HCT116 (cell line): Measurements from ENCODE around the gene HEBP1. TPM values are rescaled to one million over a fixed set of nuclear protein-coding genes. Genes with fewer than 3 reads are reported as not detected.
A peak's percentile ranks its signal among the peaks of the same experiment; 100 is the strongest.

Experiments used
- ATAC-seq: fragments of 200-7000 bp; cut with Tn5 transposase; 2 replicates; pipeline ENCODE4 v1.9.1; 2020; ENCODE audit warnings: mild to moderate bottlenecking, moderate library complexity
- BruUV-seq: library from RNA; stranded (reverse); fragments of 400-500 nt; replicated peaks from 2 replicates; lab custom pipeline; 2021; lab: Mats Ljungman, UMichigan
- CTCF ChIA-PET: fragments of 300-600 bp; sonication (Branson Sonifier 250); formaldehyde crosslinking; loops from one replicate; lab custom pipeline; 2021; ENCODE audit warnings: antibody characterized with exemption; lab: Charles Lee
- POLR2A ChIA-PET: fragments of 300-600, 350-600 bp; sonication (Branson Sonifier 250); formaldehyde crosslinking; loops from one replicate; lab custom pipeline; 2021; ENCODE audit warnings: antibody characterized with exemption; lab: Charles Lee
- RAD21 ChIA-PET, 2 experiments: fragments of 300-600 bp; sonication (Branson Sonifier 250); formaldehyde crosslinking; loops; one replicate each; lab custom pipeline; 2023; ENCODE audit warnings: low total read pairs in 2 of 2; ENCODE audit not compliant: uncharacterized antibody in 2 of 2, unreplicated experiment in 2 of 2, low non-redundant PET in 1 of 2; lab: Charles Lee
- DNase-seq: peaks from one replicate; pipeline ENCODE4 v3.0.0-alpha.2; 2010; ENCODE audit warnings: low read depth, low spot score
- H2AFZ ChIP-seq: fragments of 200-600 bp; shearing (Covaris generic), sonication (generic); 2 replicates; pipeline ENCODE4 v1.6.1; 2017; ENCODE audit warnings: low read depth, mixed run types, mixed read lengths, antibody characterized with exemption, low read length; ENCODE audit not compliant: poor library complexity, severe bottlenecking
- H3K27ac ChIP-seq: 2 replicates; pipeline ENCODE4 v1.5.1; 2012; ENCODE audit warnings: low read depth, low read length
- H3K27me3 ChIP-seq: fragments of 200-600 bp; sonication (generic); 2 replicates; pipeline ENCODE4 v1.6.1; 2016; ENCODE audit warnings: mixed run types, low read length, mixed read lengths; ENCODE audit not compliant: insufficient read depth
- H3K36me3 ChIP-seq, 2 experiments: fragments of 200-500 bp in 1 of 2; fragments of 200-600 bp in 1 of 2; sonication (Bioruptor generic) in 1 of 2; sonication (generic) in 1 of 2; 2 replicates each; pipeline versions ENCODE4 v1.5.1 to v1.6.1; 2014 to 2016; ENCODE audit warnings: low read length in 2 of 2, inconsistent platforms in 1 of 2, mixed read lengths in 1 of 2, mixed run types in 1 of 2; ENCODE audit not compliant: insufficient read depth in 2 of 2, control insufficient read depth in 1 of 2
- H3K4me1 ChIP-seq, 2 experiments: fragments of 200-600 bp in 1 of 2; sonication (generic) in 1 of 2; 2 replicates each; pipeline versions ENCODE4 v1.5.1 to v1.6.1; 2012 to 2017; ENCODE audit warnings: low read length in 2 of 2, inconsistent platforms in 1 of 2, mild to moderate bottlenecking in 1 of 2, mixed read lengths in 1 of 2, mixed run types in 1 of 2, moderate library complexity in 1 of 2; ENCODE audit not compliant: insufficient read depth in 2 of 2, control insufficient read depth in 1 of 2
- H3K4me2 ChIP-seq: fragments of 200-600 bp; sonication (generic); 2 replicates; pipeline ENCODE4 v1.6.1; 2017; ENCODE audit warnings: mixed run types, low read length, mixed read lengths
- H3K4me3 ChIP-seq, 2 experiments: fragments of 200-600 bp in 1 of 2; sonication (generic) in 1 of 2; replicated peaks in 1 of 2; 2 replicates each; pipeline ENCODE4 v1.5.1; 2011 to 2016; ENCODE audit warnings: low read length in 2 of 2, control low read depth in 1 of 2, low read depth in 1 of 2, mild to moderate bottlenecking in 1 of 2, mixed read lengths in 1 of 2, mixed run types in 1 of 2
- H3K79me2 ChIP-seq: fragments of 200-600 bp; sonication (generic); 2 replicates; pipeline ENCODE4 v1.6.1; 2017; ENCODE audit warnings: mild to moderate bottlenecking, mixed run types, low read length, moderate library complexity, mixed read lengths; ENCODE audit not compliant: insufficient read depth
- H3K9ac ChIP-seq: fragments of 200-600 bp; sonication (generic); 2 replicates; pipeline ENCODE4 v1.6.1; 2016; ENCODE audit warnings: low read length, mixed read lengths
- H3K9me2 ChIP-seq: fragments of 200-600 bp; sonication (generic), shearing (Covaris generic); 2 replicates; pipeline ENCODE4 v1.6.1; 2017; ENCODE audit warnings: mixed run types, mild to moderate bottlenecking, moderate library complexity; ENCODE audit not compliant: insufficient read depth
- H3K9me3 ChIP-seq, 2 experiments: fragments of 200-500 bp in 1 of 2; fragments of 200-600 bp in 1 of 2; sonication (Bioruptor generic) in 1 of 2; sonication (generic) in 1 of 2; 2 replicates each; pipeline ENCODE4 v1.6.1; 2014 to 2017; ENCODE audit warnings: low read length in 2 of 2, mixed read lengths in 2 of 2, inconsistent platforms in 1 of 2, low read depth in 1 of 2, mild to moderate bottlenecking in 1 of 2, mixed run types in 1 of 2, moderate library complexity in 1 of 2; ENCODE audit not compliant: control insufficient read depth in 1 of 2, insufficient read depth in 1 of 2
- H4K20me1 ChIP-seq: fragments of 200-600 bp; sonication (generic), shearing (Covaris generic); 2 replicates; pipeline ENCODE4 v1.6.1; 2017; ENCODE audit warnings: mixed run types, mild to moderate bottlenecking, moderate library complexity; ENCODE audit not compliant: insufficient read depth
- ATF3 ChIP-seq: IDR thresholded peaks from 2 replicates; pipeline ENCODE4 v1.6.1; 2012
- CBX3 ChIP-seq: IDR thresholded peaks from 2 replicates; pipeline ENCODE4 v1.6.1; 2012; ENCODE audit warnings: low read depth
- CEBPB ChIP-seq: IDR thresholded peaks from 2 replicates; pipeline ENCODE4 v1.6.1; 2012; ENCODE audit warnings: low read depth
- CTCF ChIP-seq, 3 experiments: fragments of 200-600 bp in 1 of 3; sonication (generic) in 1 of 3; IDR thresholded peaks in 2 of 3; conservative IDR thresholded peaks in 1 of 3; 2 replicates each; pipeline ENCODE4 v1.5.1; 2012 to 2017; ENCODE audit warnings: low read depth in 2 of 3, low read length in 2 of 3, antibody characterized with exemption in 1 of 3, borderline replicate concordance in 1 of 3, control low read depth in 1 of 3, mild to moderate bottlenecking in 1 of 3, mixed read lengths in 1 of 3, mixed run types in 1 of 3, moderate library complexity in 1 of 3; ENCODE audit not compliant: insufficient read depth in 1 of 3
- EGR1 ChIP-seq: IDR thresholded peaks from 2 replicates; pipeline ENCODE4 v1.6.1; 2012; ENCODE audit warnings: low read depth
- ELF1 ChIP-seq: IDR thresholded peaks from 2 replicates; pipeline ENCODE4 v1.6.1; 2012; ENCODE audit warnings: low read depth, borderline replicate concordance
- EZH2 ChIP-seq: fragments of 200-600 bp; sonication (generic); IDR thresholded peaks from 2 replicates; pipeline ENCODE4 v1.6.1; 2017; ENCODE audit warnings: antibody characterized with exemption, mixed run types
- EZH2phosphoT487 ChIP-seq: fragments of 200-600 bp; IDR thresholded peaks from 2 replicates; pipeline ENCODE4 v1.6.1; 2018; ENCODE audit warnings: antibody characterized with exemption, borderline replicate concordance
- FOSL1 ChIP-seq: IDR thresholded peaks from 2 replicates; pipeline ENCODE4 v1.6.1; 2012; ENCODE audit warnings: low read depth
- MAX ChIP-seq: IDR thresholded peaks from 2 replicates; pipeline ENCODE4 v1.6.1; 2012
- POLR2A ChIP-seq: IDR thresholded peaks from 2 replicates; pipeline ENCODE4 v1.7.0; 2011; ENCODE audit warnings: borderline replicate concordance; ENCODE audit not compliant: insufficient read depth, insufficient read length; ENCODE audit errors: extremely low read depth
- POLR2AphosphoS5 ChIP-seq: IDR thresholded peaks from 2 replicates; pipeline ENCODE4 v1.6.1; 2011; ENCODE audit warnings: mild to moderate bottlenecking, low read depth, low read length, moderate library complexity
- RAD21 ChIP-seq: IDR thresholded peaks from 2 replicates; pipeline ENCODE4 v1.6.1; 2012; ENCODE audit warnings: low read depth, mild to moderate bottlenecking
- SIN3A ChIP-seq: IDR thresholded peaks from 2 replicates; pipeline ENCODE4 v1.6.1; 2012; ENCODE audit warnings: low read depth
- SP1 ChIP-seq: IDR thresholded peaks from 2 replicates; pipeline ENCODE4 v1.6.1; 2012; ENCODE audit warnings: low read depth
- SRF ChIP-seq: IDR thresholded peaks from 2 replicates; pipeline ENCODE4 v1.6.1; 2012; ENCODE audit warnings: low read depth
- TCF7L2 ChIP-seq: IDR thresholded peaks from 2 replicates; pipeline ENCODE4 v1.7.0; 2011; ENCODE audit warnings: borderline replicate concordance, inconsistent platforms; ENCODE audit not compliant: insufficient read depth, insufficient read length; ENCODE audit errors: extremely low read depth
- YY1 ChIP-seq: IDR thresholded peaks from 2 replicates; pipeline ENCODE4 v1.6.1; 2011; ENCODE audit warnings: low read length, low read depth, moderate library complexity, mild to moderate bottlenecking; ENCODE audit not compliant: insufficient replicate concordance; ENCODE audit errors: extremely low read depth
- ZBTB33 ChIP-seq: IDR thresholded peaks from 2 replicates; pipeline ENCODE4 v1.6.1; 2011; ENCODE audit warnings: mild to moderate bottlenecking, low read length, moderate library complexity; ENCODE audit not compliant: insufficient replicate concordance; ENCODE audit errors: extremely low read depth
- ZFX ChIP-seq: fragments of 450-650 bp; IDR thresholded peaks from 2 replicates; pipeline ENCODE4 v1.6.1; 2017
- intact Hi-C: fragments of 100-400 bp; cut with micrococcal nuclease; formaldehyde crosslinking; loops from 2 replicates; pipeline ENCODE4 v1.10.0; 2022
- total RNA-seq: library from RNA; stranded (reverse); gene quantifications from one replicate; pipeline ENCODE4 v1.2.1, GENCODE V29; 2021; ENCODE audit not compliant: unreplicated experiment

Gene HEBP1
- total RNA-seq, 1 experiment from 2014 or later = 41.0 TPM

- Histone ChIP-seq H2AFZ (no peak overlapping the region), H3K79me2 (peaks cover 6% of the 10 kb centered on the region; the same call in 1 of the 2 replicates), H3K4me1 (peaks cover 7 to 22% of the 10 kb centered on the region in 2 experiments; a peak in 3 of 4 replicates), H3K4me3 (peak overlapping the region in 1 of 2 experiments; percentile 39; a peak in 1 of 4 replicates), H3K36me3 (peaks cover 0 to 15% of the 10 kb centered on the region in 2 experiments; a peak in 2 of 4 replicates), H3K9me2 (no peaks in the 10 kb centered on the region), H3K9me3 (peaks cover 0 to 6% of the 10 kb centered on the region in 2 experiments; a peak in 1 of 4 replicates), H3K4me2 (peak overlapping the region; percentile 83), H4K20me1 (no peaks in the 10 kb centered on the region), H3K9ac (peak overlapping the region; percentile 42), H3K27ac (0 out of 2 replicates have a peak overlapping the region, but pooled peaks have one; percentile 23), H3K27me3 (no peaks in the 10 kb centered on the region)
- TF ChIP-seq EGR1 (no peak), POLR2A (no peak), TCF7L2 (no peak), CBX3 (no peak), YY1 (no peak), ELF1 (no peak), EZH2 (no peak), SIN3A (no peak), POLR2AphosphoS5 (no peak), ATF3 (no peak), EZH2phosphoT487 (no peak), SP1 (no peak), CEBPB (no peak), CTCF (IDR thresholded peaks at IDR 0.05 in 2 of 3, conservative IDR thresholded peaks at IDR 0.05 in 1 of 3; ENCODE audit: borderline replicate concordance in 1 of 3, insufficient read depth in 1 of 3, low read depth in 2 of 3, low read length in 2 of 3) (no peak), SRF (no peak), FOSL1 (no peak), ZBTB33 (no peak), ZFX (no peak), MAX (no peak), RAD21 (no peak)
- no TSS peak for BruUV-seq
- ChIA-PET CTCF (no interaction called here), POLR2A (interaction anchor here (0.6 to 0.9 kb wide), 2 partner anchors 10 to 225 kb away, joined by 3 to 4 read pairs; no protein-coding TSS in a partner anchor), RAD21 (no interaction called here)
- intact Hi-C loops = no loop called here
- ATAC-seq (peak; percentile 1; the same call in 1 of the 2 replicates), DNase-seq (no peak)
Observed at GRCh38 chr12:12926571-12927071, 73.4 kb downstream of the HEBP1 start.
